ENCODE measurements around the gene MED12L. TPM values are rescaled to one million over a fixed set of nuclear protein-coding genes. Genes with fewer than 3 reads are reported as not detected.

MED12L gene
- polyA plus RNA-seq, 1 donor from 2014 or later: 28.5 TPM

- no peak overlapping the region for H3K27ac ChIP-seq (ENCODE audit: low read length)
- H3K79me2 ChIP-seq (replicated peaks; ENCODE audit: insufficient read depth, low read length): no peaks in the 10 kb centered on the region
- H3K4me2 ChIP-seq (ENCODE audit: low read length): no peak overlapping the region
- no peaks in the 10 kb centered on the region for H3K36me3 ChIP-seq (ENCODE audit: insufficient read depth, low read length)
- no peak overlapping the region for H3K9ac ChIP-seq (ENCODE audit: low read length)
- H3K9me2 ChIP-seq (ENCODE audit: insufficient read depth, low read length): no peaks in the 10 kb centered on the region
- TF ChIP-seq POLR2AphosphoS5 (IDR thresholded peaks at IDR 0.05) (no peak), EZH2 (IDR thresholded peaks at IDR 0.05; ENCODE audit: borderline replicate concordance, insufficient read depth, low read length, poor library complexity, severe bottlenecking) (no peak), MXI1 (conservative IDR thresholded peaks at IDR 0.05; ENCODE audit: poor library complexity, severe bottlenecking) (no peak), SMC3 (conservative IDR thresholded peaks at IDR 0.05; ENCODE audit: poor library complexity) (no peak), TAF1 (IDR thresholded peaks at IDR 0.05; ENCODE audit: low read depth) (no peak), CTCF (IDR thresholded peaks at IDR 0.05; ENCODE audit: poor library complexity, severe bottlenecking) (no peak), REST (IDR thresholded peaks at IDR 0.05; ENCODE audit: borderline replicate concordance) (no peak), RAD21 (conservative IDR thresholded peaks at IDR 0.05) (no peak), EP300 (conservative IDR thresholded peaks at IDR 0.05; ENCODE audit: poor library complexity, severe bottlenecking) (no peak)
- no peaks in the 10 kb centered on the region for H4K20me1 ChIP-seq (ENCODE audit: insufficient read depth)
- no peak overlapping the region for H2AFZ ChIP-seq (ENCODE audit: low read depth, low read length)
- H3K9me3 ChIP-seq (ENCODE audit: low read length): no peaks in the 10 kb centered on the region
- H3F3A ChIP-seq (ENCODE audit: insufficient read depth, low read length, poor library complexity, severe bottlenecking): no peaks in the 10 kb centered on the region
- H3K27me3 ChIP-seq (ENCODE audit: insufficient read depth, low read depth, low read length): no peaks in the 10 kb centered on the region
- H3K4me3 ChIP-seq (ENCODE audit: low read length): no peak overlapping the region
These were observed 219.8 kb downstream of the MED12L start for GRCh38 chr3:151305060-151305774.

GRCh38 chr3:151305775-151306151, 220.3 kb downstream of the MED12L start:
- Histone ChIP-seq H3K4me2 (ENCODE audit: low read length) (no peak overlapping the region), H3K9me2 (ENCODE audit: insufficient read depth, low read length) (no peaks in the 10 kb centered on the region), H3K36me3 (ENCODE audit: insufficient read depth, low read length) (no peaks in the 10 kb centered on the region), H4K20me1 (ENCODE audit: insufficient read depth) (no peaks in the 10 kb centered on the region), H3F3A (ENCODE audit: insufficient read depth, low read length, poor library complexity, severe bottlenecking) (no peaks in the 10 kb centered on the region), H2AFZ (ENCODE audit: low read depth, low read length) (no peak overlapping the region), H3K9me3 (ENCODE audit: low read length) (no peaks in the 10 kb centered on the region), H3K79me2 (replicated peaks; ENCODE audit: insufficient read depth, low read length) (no peaks in the 10 kb centered on the region), H3K27me3 (ENCODE audit: insufficient read depth, low read depth, low read length) (no peaks in the 10 kb centered on the region), H3K9ac (ENCODE audit: low read length) (no peak overlapping the region), H3K4me3 (ENCODE audit: low read length) (no peak overlapping the region), H3K27ac (ENCODE audit: low read length) (no peak overlapping the region)
- TF ChIP-seq SMC3 (conservative IDR thresholded peaks at IDR 0.05; ENCODE audit: poor library complexity) (no peak), CTCF (IDR thresholded peaks at IDR 0.05; ENCODE audit: poor library complexity, severe bottlenecking) (no peak), EZH2 (IDR thresholded peaks at IDR 0.05; ENCODE audit: borderline replicate concordance, insufficient read depth, low read length, poor library complexity, severe bottlenecking) (no peak)
